Hematopoietic multipotent progenitor cell treated with erythropoietin and hydrocortisone succinate and interleukin-3 and kit ligand, for 15 days (in vitro differentiated cells): Measurements from ENCODE around the gene TMEM176B.
A peak's percentile ranks its signal among the peaks of the same experiment; 100 is the strongest.
"Not testable (repeated sequence)": the region's sequence is repeated elsewhere in the genome, so short reads cannot be mapped to it uniquely, and the experiment has no call there.

ENCODE experiments used
- DNase-seq: peaks from one replicate; pipeline ENCODE4 v3.0.0-alpha.2; 2015; ENCODE audit warnings: low spot score

Gene TMEM176B

DNA sequence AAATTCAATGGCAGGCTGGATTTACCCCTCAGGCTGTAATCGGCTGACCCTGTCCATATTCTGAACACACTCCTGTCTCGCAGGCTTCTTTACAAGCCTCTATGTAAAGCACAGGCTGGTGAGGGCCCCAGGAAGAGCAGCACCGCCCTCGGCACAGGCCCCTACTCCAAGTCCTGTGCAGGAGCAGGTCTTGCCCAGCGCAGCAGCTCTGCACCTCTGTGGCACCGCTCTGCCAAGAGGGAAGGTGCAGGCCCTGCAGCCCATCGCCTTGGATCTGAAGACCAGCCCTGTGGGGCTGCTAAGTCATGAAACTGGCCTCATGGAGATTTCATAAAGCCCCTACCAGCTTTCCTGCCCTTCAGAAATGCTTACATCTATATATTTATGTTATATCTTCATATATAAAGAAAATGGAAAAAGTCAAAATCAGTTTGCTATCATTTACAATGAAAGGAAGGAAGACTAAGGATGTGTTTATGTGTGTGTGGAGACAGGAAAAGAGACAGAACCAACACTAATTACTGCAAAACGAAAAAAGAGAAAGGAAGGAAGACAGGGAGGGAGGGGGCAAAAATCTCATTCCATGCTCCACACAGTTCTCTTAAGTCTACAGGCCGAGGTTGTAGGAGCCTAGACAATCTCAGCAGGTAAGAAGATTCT is 9.6 kb downstream of the TMEM176B start:
- DNase-seq = no peak

DNA sequence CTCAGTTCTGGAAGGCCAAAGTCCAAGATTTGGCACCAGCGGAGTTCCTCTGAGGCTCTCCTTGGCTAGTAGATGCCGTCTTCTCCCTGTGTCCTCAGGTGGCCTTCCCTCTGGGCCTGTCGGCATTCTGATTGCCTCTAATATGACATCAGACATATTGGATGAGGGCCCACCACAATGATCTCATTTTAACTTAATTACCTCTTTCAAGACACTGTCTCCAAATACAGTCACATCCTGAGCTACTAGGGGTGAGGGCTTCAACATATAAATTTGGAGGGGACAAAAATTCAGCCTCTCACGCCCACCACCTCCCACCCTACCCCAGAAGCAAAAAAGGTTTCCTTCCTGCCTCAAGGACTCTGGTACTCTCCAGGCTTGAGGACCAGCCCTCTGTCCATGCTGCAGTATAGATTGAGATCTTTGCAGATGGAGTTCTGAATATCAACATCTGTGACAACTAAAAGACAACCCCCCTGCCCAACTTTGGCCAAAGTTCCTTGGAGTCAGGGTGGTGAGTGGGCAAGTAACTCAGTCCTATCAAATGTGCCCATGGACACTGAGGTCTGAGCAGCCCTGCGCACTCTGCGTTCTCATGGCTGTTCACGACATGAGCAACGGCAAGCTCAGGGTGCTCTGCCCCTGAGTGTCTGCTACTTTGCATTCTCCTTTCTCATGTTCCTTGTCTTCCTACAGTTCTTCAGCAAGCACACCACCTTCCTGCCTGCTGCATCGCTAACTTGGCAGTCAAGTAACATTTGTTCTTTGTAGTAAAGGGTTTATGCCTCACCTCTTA is 11.5 kb downstream of the TMEM176B start:
- DNase-seq = no peak

DNA sequence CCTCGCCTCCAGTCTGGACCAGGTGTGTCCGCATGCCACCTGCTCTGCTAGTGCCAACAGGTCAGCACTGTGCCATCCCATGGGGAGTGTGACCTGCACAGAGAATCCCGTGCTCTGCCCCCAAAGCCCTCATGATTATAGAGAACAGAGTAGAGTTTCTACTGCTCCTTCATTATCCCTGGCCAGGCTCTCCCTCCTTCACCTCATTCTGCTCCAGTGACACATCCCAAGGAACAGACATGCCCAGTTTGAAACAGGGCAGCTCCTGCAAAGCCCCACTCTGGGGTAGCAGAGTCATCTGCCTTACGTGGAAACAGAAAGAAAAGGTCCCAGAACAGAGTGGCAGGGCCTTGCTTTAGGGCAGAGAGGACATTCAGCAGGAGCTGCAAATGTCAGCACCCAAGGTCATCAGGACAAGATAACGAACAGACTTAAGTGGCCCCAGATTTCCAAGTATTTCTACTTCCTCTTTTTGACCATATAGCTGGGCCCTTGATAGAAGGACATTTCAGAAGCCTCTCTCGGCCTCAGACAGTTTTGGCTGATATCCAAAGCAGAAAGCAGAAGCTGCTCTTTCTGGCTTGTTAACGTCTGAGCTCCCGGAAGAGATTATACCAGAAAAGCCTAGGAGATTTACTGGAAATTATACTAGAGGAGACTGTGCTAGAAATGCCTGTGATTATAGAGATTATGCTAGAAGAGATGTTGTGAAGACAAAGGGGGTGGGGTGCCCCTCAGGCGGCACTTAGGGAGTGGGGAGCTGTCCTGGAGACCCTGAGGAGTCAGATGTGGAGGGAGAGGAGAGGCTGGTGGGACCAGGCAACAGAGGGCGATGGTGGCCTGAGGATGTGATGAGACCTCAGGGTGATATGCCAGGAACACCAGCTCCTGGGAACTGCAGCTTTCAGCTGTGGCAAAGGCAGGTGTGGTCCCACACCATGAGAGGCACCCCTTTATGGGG is 12.6 kb downstream of the TMEM176B start:
- DNase-seq = no peak

DNA sequence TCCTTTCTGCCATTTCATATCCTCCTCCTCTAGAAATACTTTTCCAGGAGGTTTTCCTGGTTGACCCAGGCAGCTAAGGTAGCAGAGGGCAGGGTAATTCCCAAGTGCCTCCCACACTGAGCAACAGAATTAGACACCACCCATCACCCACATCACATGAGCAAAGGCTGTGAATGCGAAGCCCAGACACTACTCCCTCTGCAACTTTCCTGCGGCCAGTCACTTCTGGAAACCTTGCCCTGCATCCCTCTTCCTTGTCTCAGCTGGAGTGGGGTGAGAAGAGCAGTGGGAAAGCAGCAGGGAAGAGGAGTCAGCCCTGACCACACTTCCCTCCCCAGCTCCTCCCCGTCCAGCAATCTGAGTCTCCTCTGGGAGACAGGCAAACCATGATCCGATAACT is 15.2 kb downstream of the TMEM176B start:
- no peak for DNase-seq

DNA sequence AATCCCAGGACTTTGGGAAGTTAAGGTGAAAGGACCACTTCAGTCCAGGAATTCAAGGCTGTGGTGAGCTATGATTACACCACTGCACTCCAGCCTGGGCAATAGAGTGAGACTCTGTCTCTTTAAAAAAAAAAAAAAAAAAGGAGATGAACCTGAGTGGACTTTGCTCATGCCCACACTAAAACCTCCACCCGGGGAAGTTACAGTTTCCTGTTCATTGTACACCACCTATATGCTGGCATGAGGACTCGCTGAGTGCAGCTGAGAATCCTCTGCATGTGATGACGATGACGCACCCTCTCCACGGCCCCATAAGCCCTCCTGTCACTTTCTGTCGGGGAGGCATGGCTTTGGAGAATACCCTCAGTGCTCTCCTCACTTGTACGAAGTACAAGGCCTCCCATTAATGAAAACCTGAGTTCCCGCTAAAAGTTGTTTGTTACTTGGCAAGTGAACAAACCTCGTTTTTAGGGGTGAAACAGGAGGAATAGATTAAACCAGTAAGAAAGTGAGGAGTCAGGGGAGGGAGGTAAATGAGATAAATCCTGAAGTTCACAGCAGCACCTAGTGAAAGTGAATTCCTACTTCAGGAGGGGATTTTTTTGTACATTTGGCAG is 15.9 kb downstream of the TMEM176B start:
- DNase-seq = no peak

DNA sequence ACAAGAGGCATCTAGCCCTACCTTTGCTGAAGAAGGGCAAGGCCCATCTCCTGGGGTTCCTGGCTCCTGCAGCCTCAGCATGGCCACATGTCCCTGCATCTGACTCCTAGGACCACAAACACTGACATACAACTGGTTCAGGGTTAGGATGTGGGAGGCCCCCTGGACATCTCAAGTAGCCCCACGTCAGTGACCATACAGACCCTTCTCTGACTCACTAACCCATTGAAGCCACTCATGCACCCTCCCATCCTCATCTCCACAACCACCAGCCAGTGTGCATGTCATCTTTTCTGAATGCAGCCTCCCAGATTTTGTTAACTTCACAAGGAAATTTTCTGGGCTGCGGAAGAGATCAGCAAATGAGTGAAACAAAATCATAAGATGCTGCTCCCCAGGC is 18.2 kb downstream of the TMEM176B start:
- DNase-seq = no peak

DNA sequence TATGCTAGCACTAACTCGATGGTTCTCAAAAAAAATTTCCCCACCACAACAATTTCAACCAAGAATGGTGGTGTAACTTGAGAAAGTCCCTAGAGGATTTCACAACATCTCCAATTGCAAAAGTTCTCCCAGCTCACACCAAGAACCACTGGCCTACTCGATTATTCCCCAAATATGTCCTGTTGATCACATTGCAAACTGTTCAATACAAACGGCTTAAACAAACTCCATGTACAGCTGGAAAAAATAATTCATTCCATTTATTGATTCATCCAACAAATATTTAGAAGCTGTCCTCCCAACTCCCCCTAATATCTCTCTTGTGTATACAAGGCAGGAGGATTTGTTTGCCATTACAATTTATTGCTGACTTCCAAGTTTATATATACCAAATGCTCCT is 19.1 kb downstream of the TMEM176B start:
- no peak for DNase-seq

DNA sequence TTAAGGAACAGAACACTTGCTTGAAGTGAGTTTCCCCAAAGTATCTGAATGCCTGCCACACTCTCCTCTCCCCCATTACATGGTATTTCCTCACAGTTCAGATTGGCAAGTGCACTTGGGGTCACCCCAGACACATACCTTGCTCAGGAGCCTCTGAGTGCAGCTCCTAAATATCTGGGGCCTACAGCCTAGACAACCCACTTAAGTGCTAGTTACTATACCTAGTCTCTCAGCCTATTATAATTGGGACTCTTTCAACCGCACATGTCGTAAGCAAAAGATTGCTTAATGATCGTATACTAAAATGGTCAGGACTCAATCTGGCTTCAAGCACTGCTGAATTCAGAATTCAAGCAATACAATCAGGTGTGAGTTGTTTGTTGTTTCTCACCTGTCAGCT is 19.9 kb downstream of the TMEM176B start:
- no peak for DNase-seq

DNA sequence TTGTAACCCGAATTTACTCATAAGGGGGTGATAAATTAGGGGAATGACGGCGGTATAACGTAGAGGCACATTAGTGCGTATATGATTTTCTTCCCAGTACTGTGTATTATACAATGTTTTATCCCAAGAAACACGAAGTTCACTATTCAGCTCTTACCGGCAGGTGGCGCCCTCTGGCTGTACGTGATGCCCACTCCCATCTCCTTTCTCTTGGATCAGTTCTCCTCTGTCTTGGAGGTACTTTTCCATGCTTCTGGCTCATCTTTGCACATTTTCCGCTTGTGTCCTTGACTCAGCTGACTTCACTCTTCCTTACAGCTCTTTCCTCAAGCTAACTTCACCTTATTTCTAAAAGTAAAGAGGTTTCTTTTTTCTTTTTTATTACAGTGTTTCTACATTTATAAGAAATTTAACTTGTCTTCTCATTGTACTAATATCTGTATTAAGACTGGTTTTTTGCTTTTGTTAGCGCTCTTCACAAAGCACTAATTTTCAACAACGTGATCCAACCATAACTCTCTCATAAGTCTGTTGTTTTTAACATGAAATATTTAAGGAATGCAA is 21.3 kb downstream of the TMEM176B start:
- peak; percentile 55 for DNase-seq

DNA sequence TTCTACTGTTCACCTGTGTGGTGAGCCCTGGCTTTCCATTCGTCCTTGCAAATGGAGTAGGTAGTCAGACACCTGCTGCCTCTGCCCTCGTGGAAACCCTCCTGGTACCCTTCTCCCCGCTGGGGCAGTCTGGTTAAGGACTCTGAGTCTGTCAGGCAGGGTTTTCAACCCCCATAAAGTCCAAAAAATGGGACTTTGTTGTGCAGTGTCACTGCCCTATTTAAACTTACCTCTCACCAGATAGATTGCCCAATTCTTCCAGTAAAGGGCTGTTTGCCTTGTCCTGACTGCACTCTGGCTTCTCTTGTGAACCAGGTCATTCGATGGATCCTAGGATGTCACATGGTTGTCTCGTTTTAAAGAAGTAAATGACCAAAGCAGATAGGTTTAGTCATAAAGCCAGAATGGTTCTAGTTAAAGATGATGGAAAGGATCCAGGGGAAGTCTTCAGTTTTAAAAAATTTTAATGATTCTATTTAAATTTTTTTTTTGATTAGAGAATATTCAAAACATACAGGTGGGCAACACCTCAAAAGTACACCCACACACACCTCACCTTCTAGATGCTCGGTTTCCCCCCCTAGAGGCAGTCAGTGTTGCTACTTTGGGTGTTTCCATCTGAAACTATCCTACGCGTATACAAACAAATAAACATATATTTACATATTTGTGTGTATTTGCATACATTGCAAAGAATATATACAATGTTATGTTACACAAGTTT is 22.0 kb downstream of the TMEM176B start:
- no peak for DNase-seq

DNA sequence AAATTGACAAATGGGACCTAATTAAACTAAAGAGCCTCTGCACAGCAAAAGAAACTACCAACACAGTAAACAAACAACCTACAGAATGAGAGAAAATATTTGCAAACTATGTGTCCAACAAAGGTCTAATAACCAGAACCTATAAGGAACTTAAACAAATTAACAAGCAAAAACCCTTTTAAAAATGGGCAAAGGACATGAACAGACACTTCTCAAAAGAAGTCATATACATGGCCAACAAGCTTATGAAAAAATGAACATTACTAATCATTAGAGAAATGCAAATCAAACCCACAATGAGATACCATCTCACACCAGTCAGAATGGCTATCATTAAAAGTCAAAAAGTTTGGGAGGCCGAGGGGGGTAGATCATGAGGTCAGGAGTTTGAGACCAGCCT is 26.0 kb downstream of the TMEM176B start:
- DNase-seq = not testable (repeated sequence)

DNA sequence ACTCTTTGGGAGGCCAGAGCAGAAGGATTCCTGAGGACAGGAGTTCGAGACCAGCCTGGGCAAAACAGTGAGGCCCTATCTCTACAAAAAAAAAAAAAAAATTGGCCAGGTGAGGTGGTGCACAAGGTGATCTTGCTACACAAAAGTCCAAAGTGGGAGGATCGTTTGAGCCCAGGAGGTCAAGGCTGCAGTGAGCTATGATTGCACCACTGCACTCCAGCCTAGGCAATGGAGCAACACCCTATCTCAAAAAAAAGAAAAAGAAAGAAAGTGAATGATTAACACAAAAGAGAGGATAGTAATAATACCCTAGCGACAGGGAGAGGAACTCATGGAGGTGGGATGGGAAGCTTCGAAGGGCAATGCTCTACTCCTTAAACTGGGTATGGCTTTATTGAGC is 30.4 kb downstream of the TMEM176B start:
- DNase-seq = no peak

DNA sequence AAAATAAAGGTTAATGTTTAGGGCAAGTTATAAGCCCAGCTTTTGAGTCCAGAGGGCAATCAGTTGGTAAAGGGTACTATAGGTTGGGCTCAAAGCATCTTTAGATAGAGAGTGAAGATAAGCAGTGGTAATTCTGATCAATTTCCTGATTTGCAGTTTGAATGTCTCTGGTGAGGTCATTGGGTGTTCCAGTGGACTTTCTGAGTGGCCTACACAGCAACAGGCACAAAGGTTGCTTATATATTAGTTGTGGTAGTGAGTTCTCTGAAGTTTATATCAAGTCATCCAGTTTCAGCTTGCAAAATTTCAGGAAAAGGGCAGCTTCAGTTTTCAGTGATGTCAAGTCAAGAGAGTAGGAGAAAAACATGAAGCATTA is 33.8 kb downstream of the TMEM176B start:
- DNase-seq = no peak

DNA sequence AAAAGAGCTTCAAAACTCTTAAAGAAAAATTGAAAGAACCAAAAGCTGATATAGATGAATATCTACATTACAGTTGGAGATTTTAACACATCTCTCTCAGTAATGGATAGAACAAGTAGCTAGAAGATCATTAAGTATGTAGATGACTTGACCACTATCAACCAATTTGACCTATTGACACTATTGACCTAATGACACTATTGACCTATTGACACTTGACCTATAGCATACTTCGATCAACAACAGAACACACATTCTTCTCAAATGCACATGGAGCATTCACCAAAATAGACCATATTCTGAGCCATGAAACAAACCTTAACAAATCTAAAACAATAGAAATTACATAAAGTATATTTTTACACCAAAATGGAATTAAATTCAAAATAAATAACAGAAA is 40.7 kb downstream of the TMEM176B start:
- no peak for DNase-seq

DNA sequence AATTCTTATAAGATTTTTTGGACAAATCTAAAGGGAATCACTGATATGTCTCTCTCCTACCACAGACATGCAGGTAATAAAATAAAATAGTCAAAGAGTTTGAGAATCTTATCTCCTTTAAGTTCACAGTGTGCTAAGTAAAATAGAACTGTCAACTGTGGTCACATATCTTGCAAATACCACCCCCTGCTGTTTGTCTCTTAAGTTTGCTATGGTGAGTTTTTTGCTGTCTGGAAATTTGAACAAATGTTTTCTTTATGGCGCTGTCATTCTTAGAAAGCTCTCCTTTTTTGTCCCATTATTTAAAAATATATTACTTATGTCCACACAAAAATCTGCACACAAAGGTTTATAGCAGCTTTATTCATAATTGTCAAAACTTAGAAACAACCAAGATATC is 43.3 kb downstream of the TMEM176B start:
- DNase-seq = no peak

DNA sequence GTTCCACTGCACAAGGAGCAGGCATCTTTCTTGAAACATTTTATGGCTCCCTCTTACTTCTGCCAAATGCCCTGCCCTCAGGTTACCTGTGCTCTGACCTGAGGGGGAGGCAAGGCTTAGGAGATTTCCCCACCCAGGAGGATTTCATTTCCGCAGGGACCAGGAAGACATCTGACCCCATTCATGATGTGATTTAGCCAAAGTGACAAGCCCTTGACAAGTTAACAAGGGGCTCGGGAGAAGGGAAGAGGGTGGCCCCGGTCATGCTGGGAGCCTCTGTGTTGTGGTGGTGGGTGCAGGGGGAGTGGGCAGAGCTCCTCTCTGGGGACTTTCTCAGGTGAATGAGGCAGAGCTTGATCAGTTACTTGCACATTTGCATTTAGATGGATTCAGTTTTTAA is 44.0 kb downstream of the TMEM176B start:
- DNase-seq = no peak

DNA sequence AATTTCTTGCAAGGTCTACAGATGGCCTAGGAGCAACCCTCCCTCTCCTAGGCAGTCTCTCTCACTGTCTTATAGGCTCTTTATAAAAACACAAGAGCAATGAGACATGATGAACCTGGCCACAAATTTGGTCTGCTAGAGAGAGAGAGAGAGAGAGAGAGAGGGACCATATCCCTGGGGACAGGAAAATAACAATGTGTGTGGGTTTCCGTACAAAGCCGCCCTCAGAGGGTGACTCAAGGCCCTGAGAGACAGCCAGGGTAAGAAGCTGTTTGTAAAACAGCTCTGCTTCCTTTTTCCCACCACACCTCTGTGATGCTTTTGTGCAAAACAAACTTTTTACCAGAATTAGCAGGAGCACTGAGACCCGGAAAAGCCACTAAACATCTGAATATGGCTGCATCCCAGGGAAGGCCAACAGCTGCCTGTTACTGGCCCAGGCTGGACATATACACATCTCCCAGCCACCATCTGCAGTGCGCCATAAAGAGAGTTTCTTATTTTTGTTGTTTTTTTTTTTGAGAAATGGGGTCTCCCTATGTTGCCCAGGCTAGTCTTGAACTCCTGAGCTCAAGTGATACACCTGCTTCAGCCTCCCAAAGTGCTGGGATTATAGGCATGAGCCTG is 44.6 kb downstream of the TMEM176B start:
- no peak for DNase-seq

DNA sequence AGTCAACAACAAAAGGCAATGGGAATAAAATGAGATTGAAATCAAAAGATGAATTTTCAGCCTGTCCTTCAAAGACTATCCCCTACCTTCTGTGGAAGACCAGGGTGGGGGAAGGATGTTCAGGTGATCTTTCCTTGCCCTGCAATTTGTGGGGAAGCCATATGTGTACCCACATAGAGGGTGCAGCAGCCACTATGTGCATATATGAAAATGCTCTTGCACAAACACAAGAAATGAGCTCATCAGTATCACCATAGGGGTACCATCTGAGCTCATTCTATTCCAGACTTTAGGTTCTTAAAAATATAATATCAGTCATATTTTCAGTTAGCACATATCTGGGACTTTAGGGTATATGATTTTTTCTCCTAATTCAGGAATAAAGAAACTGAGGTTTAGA is 45.2 kb downstream of the TMEM176B start:
- DNase-seq = no peak

DNA sequence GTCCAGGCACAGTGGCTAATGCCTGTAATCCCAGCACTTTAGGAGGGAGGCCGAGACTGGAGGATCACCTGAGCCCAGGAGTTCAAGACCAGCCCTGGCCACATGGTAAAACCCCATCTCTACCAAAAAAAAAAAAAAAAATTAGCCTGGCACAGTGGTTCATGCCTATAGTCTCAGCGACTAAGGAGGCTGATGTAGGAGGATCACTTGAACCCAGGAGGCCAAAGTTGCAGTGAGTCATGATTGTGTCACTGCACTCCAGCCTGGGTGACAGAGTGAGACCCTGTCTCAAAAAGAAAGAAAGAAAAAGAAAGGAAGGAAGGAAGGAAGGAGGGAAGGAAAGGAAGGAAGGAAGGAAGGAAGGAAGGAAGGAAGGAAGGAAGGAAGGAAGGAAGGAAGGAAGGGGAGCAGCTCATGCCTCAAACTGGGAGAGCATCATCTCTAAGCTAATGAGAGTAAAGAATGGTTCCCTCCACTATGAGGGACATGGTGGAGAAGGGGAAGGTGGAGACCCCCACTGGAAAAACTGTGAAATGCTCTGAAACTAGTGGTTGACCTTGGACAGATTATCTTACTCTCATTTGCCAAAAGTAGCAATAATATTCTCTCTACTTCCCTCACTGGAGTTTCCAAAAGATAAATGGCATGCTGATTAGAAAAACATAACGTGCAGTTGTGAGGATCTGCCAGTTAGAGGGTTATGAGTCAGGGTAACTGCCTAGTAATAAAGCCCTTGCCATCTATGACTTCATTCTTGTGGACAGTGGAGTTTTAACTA is 46.1 kb downstream of the TMEM176B start:
- DNase-seq = no peak

DNA sequence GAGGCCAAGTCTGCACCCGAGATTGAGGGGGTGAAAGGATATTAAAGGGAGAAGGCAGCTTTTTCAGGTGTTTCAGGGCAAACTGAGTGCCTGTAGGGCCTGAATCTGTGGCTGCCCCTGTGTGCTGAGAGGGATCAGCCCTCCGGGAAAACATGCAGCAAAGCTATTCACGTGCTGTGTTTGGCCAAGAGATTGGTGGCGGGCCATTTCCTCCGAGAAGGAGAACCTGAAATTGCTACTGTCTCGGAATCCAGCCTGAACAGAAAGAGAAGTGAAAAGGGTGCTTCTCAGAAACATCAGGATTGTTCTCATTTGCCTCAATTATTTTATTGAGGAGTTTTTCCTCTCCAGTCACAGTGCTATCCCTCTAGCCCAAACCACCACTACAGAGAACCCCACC is 46.9 kb downstream of the TMEM176B start:
- no peak for DNase-seq
